ENCODE data around the gene CLASP2. TPM values are rescaled to one million over a fixed set of nuclear protein-coding genes. Genes with fewer than 3 reads are reported as not detected.

The CLASP2 gene
- total RNA-seq, 6 donors from 2014 or later, result 41.2 to 99.5 (median 64.0) TPM

DNA sequence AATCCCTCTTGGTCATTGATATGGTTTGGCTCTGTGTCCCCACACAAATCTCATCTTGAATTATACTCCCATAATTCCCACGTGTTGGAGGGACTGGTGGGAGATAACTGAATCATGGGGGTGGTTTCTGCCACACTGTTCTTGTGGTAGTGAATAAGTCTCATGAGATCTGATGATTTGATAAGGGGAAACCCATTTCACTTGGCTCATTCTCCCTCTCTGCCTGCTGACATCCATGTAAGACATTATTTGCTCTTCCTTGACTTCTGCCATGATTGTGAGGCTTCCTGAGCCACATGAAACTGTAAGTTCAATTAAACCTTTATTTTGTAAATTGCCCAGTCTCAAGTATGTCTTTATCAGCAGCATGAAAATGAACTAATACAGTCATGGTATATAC, 171.0 kb downstream of the CLASP2 start:
- no peaks in the 10 kb centered on the region for H3K4me1 ChIP-seq
- no peaks in the 10 kb centered on the region for H3K27me3 ChIP-seq
- H3K9me3 ChIP-seq, result no peaks in the 10 kb centered on the region
- whole genome bisulfite sequencing, 2 donors, result 90 to 100% methylated on average over 1 of the region's 1 CpG
- peaks cover 2 to 64% (median 12%) of the 10 kb centered on the region in 4 donors for H3K36me3 ChIP-seq
- H3K4me3 ChIP-seq, result no peak overlapping the region
- TF ChIP-seq, protein P1, sequence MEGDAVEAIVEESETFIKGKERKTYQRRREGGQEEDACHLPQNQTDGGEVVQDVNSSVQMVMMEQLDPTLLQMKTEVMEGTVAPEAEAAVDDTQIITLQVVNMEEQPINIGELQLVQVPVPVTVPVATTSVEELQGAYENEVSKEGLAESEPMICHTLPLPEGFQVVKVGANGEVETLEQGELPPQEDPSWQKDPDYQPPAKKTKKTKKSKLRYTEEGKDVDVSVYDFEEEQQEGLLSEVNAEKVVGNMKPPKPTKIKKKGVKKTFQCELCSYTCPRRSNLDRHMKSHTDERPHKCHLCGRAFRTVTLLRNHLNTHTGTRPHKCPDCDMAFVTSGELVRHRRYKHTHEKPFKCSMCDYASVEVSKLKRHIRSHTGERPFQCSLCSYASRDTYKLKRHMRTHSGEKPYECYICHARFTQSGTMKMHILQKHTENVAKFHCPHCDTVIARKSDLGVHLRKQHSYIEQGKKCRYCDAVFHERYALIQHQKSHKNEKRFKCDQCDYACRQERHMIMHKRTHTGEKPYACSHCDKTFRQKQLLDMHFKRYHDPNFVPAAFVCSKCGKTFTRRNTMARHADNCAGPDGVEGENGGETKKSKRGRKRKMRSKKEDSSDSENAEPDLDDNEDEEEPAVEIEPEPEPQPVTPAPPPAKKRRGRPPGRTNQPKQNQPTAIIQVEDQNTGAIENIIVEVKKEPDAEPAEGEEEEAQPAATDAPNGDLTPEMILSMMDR (IDR thresholded peaks at IDR 0.05), result no peak
- TF ChIP-seq POLR2AphosphoS5 (IDR thresholded peaks at IDR 0.05) (no peak), POLR2A (IDR thresholded peaks at IDR 0.05) (no peak), EP300 (IDR thresholded peaks at IDR 0.05) (no peak)
- ATAC-seq (ENCODE audit: low FRiP score in 2 of 2) (no peak), DNase-seq (no peak)
- no peak overlapping the region for H3K27ac ChIP-seq

DNA sequence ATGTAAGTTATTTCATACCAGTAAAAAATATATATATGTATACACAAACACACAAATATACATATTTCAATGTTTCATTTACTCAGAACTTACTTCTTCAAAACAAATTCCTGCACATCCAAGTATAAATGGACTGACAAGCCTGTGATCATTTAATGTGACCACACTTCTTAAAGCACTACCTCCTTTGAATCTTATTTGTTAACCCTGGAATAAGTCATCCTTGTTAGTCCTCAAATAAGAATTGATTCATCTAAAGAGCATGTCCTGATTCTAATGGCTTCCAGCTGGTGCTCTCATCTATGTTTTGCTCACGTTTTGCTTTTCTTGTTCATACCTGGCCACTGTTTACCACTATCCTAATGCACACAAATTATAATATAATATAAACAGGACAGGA, 173.9 kb downstream of the CLASP2 start:
- Histone ChIP-seq H3K36me3 (peaks cover 0 to 56% (median 12%) of the 10 kb centered on the region in 4 donors), H3K4me1 (no peaks in the 10 kb centered on the region), H3K9me3 (no peaks in the 10 kb centered on the region), H3K4me3 (no peak overlapping the region), H3K27me3 (no peaks in the 10 kb centered on the region), H3K27ac (no peak overlapping the region)
- DNase-seq (no peak), ATAC-seq (ENCODE audit: low FRiP score in 2 of 2) (no peak)
- no peak for TF ChIP-seq EP300 (IDR thresholded peaks at IDR 0.05)
- TF ChIP-seq POLR2A (IDR thresholded peaks at IDR 0.05), result no peak
- TF ChIP-seq, protein P1 (IDR thresholded peaks at IDR 0.05), result no peak
- no peak for TF ChIP-seq POLR2AphosphoS5 (IDR thresholded peaks at IDR 0.05)
- WGBS, 2 donors, result 64 to 71% methylated on average over 1 of the region's 1 CpG

DNA sequence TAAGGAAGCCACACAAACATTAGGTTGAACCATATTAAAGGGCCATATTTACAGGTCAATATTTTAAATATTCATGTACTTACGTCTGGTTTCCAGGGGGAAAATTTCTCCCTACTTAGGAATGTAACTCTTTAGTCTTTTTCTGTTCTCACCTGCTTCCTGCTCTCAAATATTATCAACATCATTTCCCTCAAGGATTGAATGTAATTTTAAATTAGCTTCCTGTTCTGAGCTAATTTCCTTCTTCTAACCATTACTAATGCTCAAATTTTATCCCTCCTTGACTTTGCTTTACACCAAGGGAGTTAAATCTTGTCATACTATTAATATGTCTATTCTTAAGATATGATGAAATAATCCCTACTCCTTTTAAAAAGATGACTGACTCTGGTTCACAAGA, 174.5 kb downstream of the CLASP2 start:
- no peak for TF ChIP-seq POLR2A (IDR thresholded peaks at IDR 0.05)
- TF ChIP-seq POLR2AphosphoS5 (IDR thresholded peaks at IDR 0.05), result no peak
- TF ChIP-seq EP300 (IDR thresholded peaks at IDR 0.05), result no peak
- TF ChIP-seq, protein P1 (IDR thresholded peaks at IDR 0.05), result no peak
- peaks cover 0 to 58% (median 11%) of the 10 kb centered on the region in 4 donors for H3K36me3 ChIP-seq
- H3K9me3 ChIP-seq, result no peaks in the 10 kb centered on the region
- no peaks in the 10 kb centered on the region for H3K4me1 ChIP-seq
- no peak for DNase-seq
- no peak overlapping the region for H3K27ac ChIP-seq
- no peak overlapping the region for H3K4me3 ChIP-seq
- no peaks in the 10 kb centered on the region for H3K27me3 ChIP-seq
- WGBS, 2 donors, result 75 to 76% methylated on average over 1 of the region's 1 CpG
- ATAC-seq (ENCODE audit: low FRiP score in 2 of 2), result no peak

DNA sequence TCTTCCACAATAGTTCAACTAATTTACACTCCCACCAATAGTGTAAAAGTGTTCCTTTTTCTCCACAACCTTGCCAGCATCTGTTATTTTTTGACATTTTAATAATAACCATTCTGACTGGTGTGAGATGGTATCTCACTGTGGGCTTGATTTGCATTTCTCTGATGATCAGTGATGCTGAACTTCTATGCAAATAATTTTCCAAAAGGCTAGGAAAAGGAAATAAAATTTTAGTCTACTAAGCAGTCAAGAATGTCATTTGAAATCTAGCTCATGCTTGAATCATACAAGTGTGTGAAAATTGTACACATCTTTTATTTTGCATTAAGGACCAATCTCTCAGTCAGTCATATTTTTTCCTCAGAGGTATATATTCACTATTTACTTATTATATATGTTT, 176.1 kb downstream of the CLASP2 start:
- ATAC-seq (ENCODE audit: low FRiP score in 2 of 2), result no peak

More for the DNA sequence above, 176.1 kb downstream of the CLASP2 start:
- peaks cover 0 to 73% (median 14%) of the 10 kb centered on the region in 4 donors for H3K36me3 ChIP-seq
- H3K4me3 ChIP-seq, result no peak overlapping the region
- DNase-seq, result no peak
- no peaks in the 10 kb centered on the region for H3K4me1 ChIP-seq
- no peak overlapping the region for H3K27ac ChIP-seq
- no peaks in the 10 kb centered on the region for H3K9me3 ChIP-seq
- TF ChIP-seq POLR2AphosphoS5 (IDR thresholded peaks at IDR 0.05) (no peak), POLR2A (IDR thresholded peaks at IDR 0.05) (no peak), EP300 (IDR thresholded peaks at IDR 0.05) (no peak)
- TF ChIP-seq, protein P1 (IDR thresholded peaks at IDR 0.05), result no peak
- H3K27me3 ChIP-seq, result no peaks in the 10 kb centered on the region
